K562 treated with DMSO at 1 percent for 4 hours (cell line): ENCODE data around the gene SORCS3. TPM values are rescaled to one million over a fixed set of nuclear protein-coding genes. Genes with fewer than 3 reads are reported as not detected.

Source experiments
- total RNA-seq: library from RNA; unstranded; fragments of 300-600 nt; gene quantifications from 2 replicates; pipeline ENCODE4 v1.2.3, GENCODE V29; 2022; ENCODE audit not compliant: insufficient read depth

SORCS3 gene
- total RNA-seq, result not detected in 2 replicates

DNA sequence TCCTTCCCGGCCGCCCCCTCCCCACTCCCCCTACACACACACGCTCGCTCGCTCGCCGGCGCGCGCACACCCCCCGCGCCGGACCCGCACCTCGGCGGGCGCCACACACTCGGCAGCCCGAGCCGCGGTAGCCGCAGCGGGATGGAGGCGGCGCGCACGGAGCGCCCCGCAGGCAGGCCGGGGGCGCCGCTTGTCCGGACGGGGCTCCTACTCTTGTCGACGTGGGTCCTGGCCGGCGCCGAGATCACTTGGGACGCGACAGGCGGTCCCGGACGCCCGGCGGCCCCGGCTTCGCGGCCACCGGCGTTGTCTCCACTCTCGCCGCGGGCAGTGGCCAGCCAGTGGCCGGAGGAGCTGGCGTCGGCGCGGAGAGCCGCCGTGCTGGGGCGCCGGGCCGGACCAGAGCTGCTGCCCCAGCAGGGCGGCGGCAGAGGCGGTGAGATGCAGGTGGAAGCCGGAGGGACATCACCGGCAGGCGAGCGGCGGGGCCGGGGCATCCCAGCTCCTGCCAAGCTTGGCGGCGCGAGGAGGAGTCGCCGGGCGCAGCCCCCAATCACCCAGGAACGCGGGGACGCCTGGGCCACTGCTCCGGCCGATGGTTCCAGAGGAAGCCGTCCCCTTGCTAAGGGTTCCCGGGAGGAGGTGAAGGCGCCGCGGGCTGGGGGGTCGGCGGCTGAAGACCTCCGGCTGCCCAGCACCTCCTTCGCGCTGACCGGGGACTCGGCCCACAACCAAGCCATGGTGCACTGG, at the start of gene SORCS3:
TSS of gene SORCS3 (plus strand) at position 104 of the 750 bp plus-strand sequence.

